BJ (cell line): Measurements from ENCODE around the gene P2RY6. TPM values are rescaled to one million over a fixed set of nuclear protein-coding genes. Genes with fewer than 3 reads are reported as not detected.

Source experiments
- CTCF ChIA-PET: fragments of 350-600 bp; formaldehyde crosslinking; extraction: SDS; loops from one replicate; lab custom pipeline; 2021; ENCODE audit warnings: antibody characterized with exemption, inconsistent platforms; lab: Yijun Ruan, JAX
- POLR2A ChIA-PET: fragments of 300-600 bp; sonication (Branson Sonifier 250); formaldehyde crosslinking; extraction: SDS; loops from one replicate; lab custom pipeline; 2021; ENCODE audit warnings: antibody characterized with exemption; lab: Charles Lee
- DNase-seq: peaks from one replicate; pipeline ENCODE4 v3.0.0-alpha.2; 2011; ENCODE audit warnings: low read depth
- H3K27me3 ChIP-seq: 2 replicates; pipeline ENCODE4 v1.6.0; 2011; ENCODE audit warnings: low read length; ENCODE audit not compliant: control insufficient read depth, insufficient read depth
- H3K36me3 ChIP-seq: 2 replicates; pipeline ENCODE4 v1.5.1; 2011; ENCODE audit warnings: low read length; ENCODE audit not compliant: control insufficient read depth, insufficient read depth
- H3K4me3 ChIP-seq: 2 replicates; pipeline ENCODE4 v1.5.1; 2011; ENCODE audit warnings: low read depth, mild to moderate bottlenecking, control low read depth, low read length
- polyA plus RNA-seq: library from polyadenylated mRNA; depleted of rRNA; stranded (reverse); fragments of >200 nt; gene quantifications from 2 replicates; pipeline ENCODE4 v1.2.3, GENCODE V29; 2011
- TF ChIP-seq, protein P1 (sequence below): IDR thresholded peaks from 2 replicates; pipeline ENCODE4 v1.5.1; 2011; ENCODE audit warnings: low read depth, mild to moderate bottlenecking, control low read depth, inconsistent platforms, low read length, moderate library complexity; ENCODE audit not compliant: insufficient read depth

Gene P2RY6
- polyA plus RNA-seq, 1 experiment = 1.5 TPM

GRCh38 chr11:73314117-73314961 lies 42.2 kb downstream of the P2RY6 start:
- peak overlapping the region; percentile 80 for H3K4me3 ChIP-seq
- peaks cover 22% of the 10 kb centered on the region for H3K36me3 ChIP-seq
- H3K27me3 ChIP-seq = no peaks in the 10 kb centered on the region
- CTCF ChIA-PET = interaction anchor here (1.0 to 11.3 kb wide), 8 partner anchors 8 to 79 kb away, joined by 3 to 259 read pairs (median 4); no protein-coding TSS in a partner anchor
- POLR2A ChIA-PET = interaction anchor here (0.9 to 1.4 kb wide), 2 partner anchors 9 to 20 kb away, joined by 3 to 19 read pairs; no protein-coding TSS in a partner anchor
- TF ChIP-seq, protein P1, sequence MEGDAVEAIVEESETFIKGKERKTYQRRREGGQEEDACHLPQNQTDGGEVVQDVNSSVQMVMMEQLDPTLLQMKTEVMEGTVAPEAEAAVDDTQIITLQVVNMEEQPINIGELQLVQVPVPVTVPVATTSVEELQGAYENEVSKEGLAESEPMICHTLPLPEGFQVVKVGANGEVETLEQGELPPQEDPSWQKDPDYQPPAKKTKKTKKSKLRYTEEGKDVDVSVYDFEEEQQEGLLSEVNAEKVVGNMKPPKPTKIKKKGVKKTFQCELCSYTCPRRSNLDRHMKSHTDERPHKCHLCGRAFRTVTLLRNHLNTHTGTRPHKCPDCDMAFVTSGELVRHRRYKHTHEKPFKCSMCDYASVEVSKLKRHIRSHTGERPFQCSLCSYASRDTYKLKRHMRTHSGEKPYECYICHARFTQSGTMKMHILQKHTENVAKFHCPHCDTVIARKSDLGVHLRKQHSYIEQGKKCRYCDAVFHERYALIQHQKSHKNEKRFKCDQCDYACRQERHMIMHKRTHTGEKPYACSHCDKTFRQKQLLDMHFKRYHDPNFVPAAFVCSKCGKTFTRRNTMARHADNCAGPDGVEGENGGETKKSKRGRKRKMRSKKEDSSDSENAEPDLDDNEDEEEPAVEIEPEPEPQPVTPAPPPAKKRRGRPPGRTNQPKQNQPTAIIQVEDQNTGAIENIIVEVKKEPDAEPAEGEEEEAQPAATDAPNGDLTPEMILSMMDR = peak; percentile 23; the same call in 1 of the 2 replicates
- no peak for DNase-seq

- no peaks in the 10 kb centered on the region for H3K27me3 ChIP-seq
- H3K36me3 ChIP-seq = peaks cover 19% of the 10 kb centered on the region
- ChIA-PET CTCF (interaction anchor here (1.0 to 11.3 kb wide), 4 partner anchors 9 to 22 kb away, joined by 5 to 259 read pairs (median 16); no protein-coding TSS in a partner anchor), POLR2A (interaction anchor here (1.4 kb wide), 1 partner anchor 19 kb away, joined by 19 read pairs; no protein-coding TSS in a partner anchor)
- DNase-seq = no peak
- peak overlapping the region; percentile 10; the same call in 1 of the 2 replicates for H3K4me3 ChIP-seq
- TF ChIP-seq, protein P1 = no peak
These were observed 43.3 kb downstream of the P2RY6 start for GRCh38 chr11:73315293-73316020.

- H3K27me3 ChIP-seq = no peaks in the 10 kb centered on the region
- peaks cover 14% of the 10 kb centered on the region for H3K36me3 ChIP-seq
- DNase-seq = no peak
- no peak overlapping the region for H3K4me3 ChIP-seq
- TF ChIP-seq, protein P1 = no peak
- ChIA-PET CTCF (interaction anchor here (2.7 to 3.8 kb wide), 2 partner anchors 9 to 19 kb away, joined by 11 to 20 read pairs; no protein-coding TSS in a partner anchor), POLR2A (no interaction called here)
These were observed 44.3 kb downstream of the P2RY6 start for GRCh38 chr11:73316422-73316821.

DNA sequence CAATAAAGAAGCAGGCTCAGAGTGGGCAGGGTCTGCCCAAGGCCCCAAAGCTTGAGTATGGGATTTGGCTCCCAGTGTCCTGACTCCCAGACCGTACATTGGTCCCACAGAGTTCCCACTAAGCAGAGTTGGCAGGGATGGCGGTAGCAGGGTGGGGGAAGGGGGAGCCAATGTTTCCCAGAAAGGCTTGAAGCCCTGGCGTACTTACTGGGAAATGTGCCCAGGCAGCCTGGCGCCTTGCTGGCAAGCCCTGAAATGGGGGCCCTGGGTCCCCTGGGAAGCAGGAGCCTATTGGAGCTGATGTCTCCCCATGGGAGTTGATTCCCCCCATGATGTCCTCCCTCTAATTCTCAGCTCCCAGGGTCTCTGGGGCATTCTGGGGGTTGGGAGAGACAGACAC lies 45.2 kb downstream of the P2RY6 start:
- TF ChIP-seq, protein P1 = no peak
- Histone ChIP-seq H3K27me3 (no peaks in the 10 kb centered on the region), H3K4me3 (no peak overlapping the region), H3K36me3 (peaks cover 11% of the 10 kb centered on the region)
- DNase-seq = no peak
- ChIA-PET POLR2A (no interaction called here), CTCF (interaction anchor here (1.7 to 3.8 kb wide), 3 partner anchors 10 to 34 kb away, joined by 3 to 20 read pairs (median 11); no protein-coding TSS in a partner anchor)
